Brain microvascular endothelial cell (primary cell): ENCODE measurements around the gene TCERG1L.

ENCODE experiments used
- DNase-seq: peaks from one replicate; pipeline ENCODE4 v3.0.0-alpha.2; 2020
- H3K27ac ChIP-seq: fragments of 250-450 bp; sonication (Bioruptor Pico); 2 replicates; pipeline ENCODE4 v1.5.1; 2020; ENCODE audit warnings: mild to moderate bottlenecking, moderate library complexity
- H3K27me3 ChIP-seq: fragments of 250-450 bp; sonication (Bioruptor Pico); replicated peaks from 2 replicates; pipeline ENCODE4 v1.5.1; 2020; ENCODE audit warnings: mild to moderate bottlenecking
- H3K36me3 ChIP-seq: fragments of 250-450 bp; sonication (Bioruptor Pico); replicated peaks from 2 replicates; pipeline ENCODE4 v1.5.1; 2020; ENCODE audit warnings: mild to moderate bottlenecking
- H3K4me3 ChIP-seq: 2 replicates; pipeline ENCODE4 v1.5.1; 2011; ENCODE audit warnings: low read depth, mild to moderate bottlenecking, control low read depth, low read length, moderate library complexity
- in situ Hi-C: cut with HindIII; loops from 2 replicates; pipeline ENCODE4 v1.10.0; 2017; ENCODE audit warnings: low sequenced_read_pairs, low pct_ligation_motif_present
- TF ChIP-seq, protein P1 (sequence below): IDR thresholded peaks from 2 replicates; pipeline ENCODE4 v1.5.1; 2011; ENCODE audit warnings: low read depth, mild to moderate bottlenecking, moderate library complexity, low read length, control low read depth, inconsistent platforms; ENCODE audit errors: missing control alignments

Gene TCERG1L

DNA sequence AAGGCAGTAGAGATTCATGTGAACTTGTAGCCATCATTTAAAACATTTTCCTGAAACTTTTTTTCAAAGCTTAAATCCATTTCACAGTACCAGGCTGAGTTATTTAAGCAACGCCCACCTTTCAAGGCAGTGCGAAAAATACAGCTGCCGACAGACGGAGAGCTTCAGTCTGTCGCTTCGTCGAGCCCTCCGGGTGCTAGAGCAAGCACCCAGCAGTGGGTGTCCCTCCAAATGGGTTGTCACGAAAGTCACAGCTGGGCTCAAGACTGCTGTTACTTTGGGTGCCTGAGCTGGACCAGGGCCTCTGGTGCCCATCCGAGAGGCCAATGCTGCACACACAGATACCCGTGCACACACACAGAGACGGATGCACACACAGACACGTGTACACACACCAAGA is 135.6 kb downstream of the TCERG1L start:
- Histone ChIP-seq H3K4me3 (no peak overlapping the region), H3K27me3 (no peaks in the 10 kb centered on the region), H3K27ac (no peak overlapping the region), H3K36me3 (no peaks in the 10 kb centered on the region)
- no peak for DNase-seq
- in situ Hi-C loops, result no loop called here
- TF ChIP-seq, protein P1, sequence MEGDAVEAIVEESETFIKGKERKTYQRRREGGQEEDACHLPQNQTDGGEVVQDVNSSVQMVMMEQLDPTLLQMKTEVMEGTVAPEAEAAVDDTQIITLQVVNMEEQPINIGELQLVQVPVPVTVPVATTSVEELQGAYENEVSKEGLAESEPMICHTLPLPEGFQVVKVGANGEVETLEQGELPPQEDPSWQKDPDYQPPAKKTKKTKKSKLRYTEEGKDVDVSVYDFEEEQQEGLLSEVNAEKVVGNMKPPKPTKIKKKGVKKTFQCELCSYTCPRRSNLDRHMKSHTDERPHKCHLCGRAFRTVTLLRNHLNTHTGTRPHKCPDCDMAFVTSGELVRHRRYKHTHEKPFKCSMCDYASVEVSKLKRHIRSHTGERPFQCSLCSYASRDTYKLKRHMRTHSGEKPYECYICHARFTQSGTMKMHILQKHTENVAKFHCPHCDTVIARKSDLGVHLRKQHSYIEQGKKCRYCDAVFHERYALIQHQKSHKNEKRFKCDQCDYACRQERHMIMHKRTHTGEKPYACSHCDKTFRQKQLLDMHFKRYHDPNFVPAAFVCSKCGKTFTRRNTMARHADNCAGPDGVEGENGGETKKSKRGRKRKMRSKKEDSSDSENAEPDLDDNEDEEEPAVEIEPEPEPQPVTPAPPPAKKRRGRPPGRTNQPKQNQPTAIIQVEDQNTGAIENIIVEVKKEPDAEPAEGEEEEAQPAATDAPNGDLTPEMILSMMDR, result no peak

DNA sequence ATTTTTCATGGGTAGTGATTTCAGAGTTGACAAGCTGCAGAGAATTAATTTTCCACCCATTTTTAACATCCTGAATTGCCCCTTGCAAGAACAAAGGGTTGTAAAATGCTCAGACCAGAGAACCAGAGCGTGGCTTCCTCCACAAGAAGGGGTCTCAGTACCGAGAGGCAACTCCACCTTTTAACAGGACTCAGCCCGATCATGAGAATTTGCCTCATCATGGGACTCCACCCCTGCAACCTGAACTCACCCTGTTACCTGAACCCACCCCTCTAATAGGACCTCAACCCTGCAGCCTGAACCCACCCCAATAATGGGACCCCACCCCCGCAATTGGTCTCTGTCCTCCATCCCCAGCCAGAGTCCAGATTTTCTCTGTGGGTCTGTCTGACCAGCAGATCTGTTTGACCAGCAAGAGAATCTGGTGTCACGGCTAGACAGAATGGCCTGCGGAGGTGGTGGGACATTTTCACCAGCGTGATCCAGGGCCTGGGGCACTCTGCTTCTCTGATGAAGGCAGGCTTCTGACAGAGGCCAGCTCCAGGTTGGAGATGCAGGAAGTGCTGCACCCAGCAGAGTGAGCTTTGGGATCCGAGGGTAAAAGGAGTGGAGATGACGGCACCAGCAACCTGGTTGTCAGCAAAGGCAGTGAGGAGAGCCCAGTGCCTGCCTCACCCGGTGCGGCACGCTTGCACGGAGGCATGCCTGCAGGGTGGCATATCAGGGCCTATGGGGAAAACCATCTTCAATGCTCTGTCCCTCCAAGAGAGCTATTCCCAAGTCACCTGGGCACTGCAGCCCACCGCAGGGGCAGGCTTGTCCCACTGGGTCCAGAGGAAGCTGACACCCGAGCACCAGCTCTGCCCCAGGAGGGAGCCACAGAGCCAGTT is 136.6 kb downstream of the TCERG1L start:
- DNase-seq, result no peak
- no peaks in the 10 kb centered on the region for H3K36me3 ChIP-seq
- no peak overlapping the region for H3K4me3 ChIP-seq
- TF ChIP-seq, protein P1, result no peak
- in situ Hi-C loops, result no loop called here
- H3K27me3 ChIP-seq, result no peaks in the 10 kb centered on the region
- no peak overlapping the region for H3K27ac ChIP-seq

DNA sequence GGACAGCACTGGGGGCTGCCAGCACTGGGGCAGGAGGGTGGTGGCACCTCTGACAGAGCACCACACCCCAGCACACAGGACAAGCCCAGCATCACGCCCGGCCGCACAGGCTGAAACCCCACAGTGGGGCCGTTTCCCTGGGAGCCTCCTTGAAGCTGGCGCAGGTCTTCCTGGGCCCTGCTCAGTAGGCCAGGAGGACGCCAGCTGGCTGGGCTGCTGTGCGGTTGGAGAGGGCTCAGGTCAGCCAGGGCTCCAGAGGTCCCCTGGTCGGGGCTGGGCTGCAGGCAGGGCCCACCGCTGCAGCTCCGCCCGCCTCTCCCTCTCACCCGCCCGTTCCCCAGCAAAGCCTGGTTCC is 137.3 kb downstream of the TCERG1L start:
- in situ Hi-C loops, result no loop called here
- TF ChIP-seq, protein P1, result no peak
- Histone ChIP-seq H3K36me3 (no peaks in the 10 kb centered on the region), H3K27me3 (no peaks in the 10 kb centered on the region), H3K4me3 (no peak overlapping the region), H3K27ac (no peak overlapping the region)
- no peak for DNase-seq

DNA sequence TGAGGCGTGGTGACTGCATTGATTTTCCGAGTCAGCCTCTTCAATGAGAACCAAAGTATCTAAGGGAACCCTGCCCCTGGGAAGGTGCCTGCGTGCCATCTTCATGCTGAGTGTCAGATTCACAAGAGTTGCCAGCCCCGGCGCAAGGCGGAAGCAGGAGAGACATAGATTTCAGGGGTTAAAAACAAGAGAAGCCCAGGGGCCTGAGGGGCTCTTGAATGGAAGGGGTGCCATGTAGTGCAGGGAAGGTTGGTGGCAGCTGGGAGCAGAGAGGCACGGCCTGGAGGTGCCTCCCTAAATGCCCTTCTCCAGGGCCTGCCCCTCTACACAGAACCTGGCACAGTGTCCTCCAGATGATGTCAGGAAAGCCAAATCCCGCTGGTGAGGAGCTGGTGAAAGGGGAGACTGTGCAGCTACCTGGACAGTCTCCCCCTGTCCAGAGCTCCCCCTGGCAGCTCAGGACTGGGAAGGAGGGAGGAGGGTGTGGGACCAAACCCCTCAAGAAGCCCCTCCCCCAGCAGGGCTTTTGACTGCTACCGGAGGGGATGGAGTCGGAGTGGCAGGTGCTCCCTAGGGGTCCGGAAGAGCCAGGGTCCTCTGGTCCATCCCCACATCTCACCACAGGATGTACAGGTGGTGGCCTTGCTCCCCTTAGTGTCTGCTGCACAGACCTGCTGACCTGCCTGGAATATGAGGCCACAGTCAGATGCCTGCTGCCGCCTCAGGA is 137.9 kb downstream of the TCERG1L start:
- no peak for DNase-seq
- H3K27me3 ChIP-seq, result no peaks in the 10 kb centered on the region
- no peaks in the 10 kb centered on the region for H3K36me3 ChIP-seq
- no peak overlapping the region for H3K27ac ChIP-seq
- TF ChIP-seq, protein P1, result no peak
- in situ Hi-C loops, result no loop called here
- no peak overlapping the region for H3K4me3 ChIP-seq

DNA sequence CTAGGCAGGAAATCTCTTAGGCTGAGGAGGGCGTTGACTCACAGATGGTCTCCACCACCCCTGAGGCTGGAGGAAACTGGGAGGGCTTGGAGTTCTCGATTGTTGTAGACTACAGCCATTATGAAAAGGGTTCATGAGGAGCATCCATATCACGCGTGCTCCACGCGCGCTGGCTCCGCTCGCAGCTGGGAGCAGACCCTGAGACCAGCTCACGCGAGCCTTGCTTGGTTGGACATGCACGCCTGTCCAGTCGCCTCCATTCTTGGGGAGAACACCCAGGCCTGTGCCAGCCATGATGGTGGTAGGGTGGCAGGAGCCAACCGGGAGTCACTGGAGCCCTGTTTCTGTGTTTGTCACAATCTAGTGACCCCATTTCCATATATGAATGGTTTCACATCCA is 139.1 kb downstream of the TCERG1L start:
- no peak overlapping the region for H3K27ac ChIP-seq
- in situ Hi-C loops, result no loop called here
- H3K4me3 ChIP-seq, result no peak overlapping the region
- TF ChIP-seq, protein P1, result no peak
- no peak for DNase-seq
- no peaks in the 10 kb centered on the region for H3K27me3 ChIP-seq
- no peaks in the 10 kb centered on the region for H3K36me3 ChIP-seq
